ENCODE data around the gene PPFIA3. TPM values are rescaled to one million over a fixed set of nuclear protein-coding genes. Genes with fewer than 3 reads are reported as not detected.
"Not testable (repeated sequence)": the region's sequence is repeated elsewhere in the genome, so short reads cannot be mapped to it uniquely, and the experiment has no call there.

PPFIA3 gene
- total and polyA plus RNA-seq, 4 experiments from 2014 or later: 0.27 to 4.5 (median 2.3) TPM

DNA sequence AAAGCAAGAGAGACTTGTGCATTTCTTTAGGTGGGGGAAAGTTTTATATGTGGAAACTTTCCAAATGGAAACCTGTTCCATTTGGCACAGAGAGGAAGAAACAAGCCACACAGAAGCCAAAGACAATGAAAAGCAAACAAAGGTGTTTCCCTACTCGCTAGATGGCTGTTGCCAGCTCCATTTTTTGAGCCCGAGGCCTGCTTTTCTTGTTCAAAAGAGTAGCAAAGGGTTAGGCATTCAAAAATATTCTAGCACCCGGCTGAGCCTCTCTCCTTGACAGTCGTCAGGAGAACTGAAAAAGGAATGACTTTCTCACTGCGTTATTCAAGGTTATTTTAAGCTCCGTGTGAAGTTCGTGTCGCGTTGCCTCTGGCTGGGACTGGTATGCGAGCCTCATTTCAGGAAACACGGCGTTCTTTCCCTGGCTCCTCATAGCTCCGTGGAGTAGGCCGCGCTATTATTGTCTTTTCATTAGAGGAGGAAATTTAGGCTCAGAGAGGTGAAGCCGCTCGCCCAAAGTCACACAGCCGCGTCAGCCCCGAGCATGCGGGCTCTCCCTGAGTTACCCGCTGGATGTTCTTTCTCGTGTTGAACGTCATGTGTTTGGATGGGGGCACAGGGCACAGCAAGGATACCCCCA is 45.9 kb downstream of the PPFIA3 start:
- H3K4me1 Mint-ChIP-seq: no peaks in the 10 kb centered on the region

DNA sequence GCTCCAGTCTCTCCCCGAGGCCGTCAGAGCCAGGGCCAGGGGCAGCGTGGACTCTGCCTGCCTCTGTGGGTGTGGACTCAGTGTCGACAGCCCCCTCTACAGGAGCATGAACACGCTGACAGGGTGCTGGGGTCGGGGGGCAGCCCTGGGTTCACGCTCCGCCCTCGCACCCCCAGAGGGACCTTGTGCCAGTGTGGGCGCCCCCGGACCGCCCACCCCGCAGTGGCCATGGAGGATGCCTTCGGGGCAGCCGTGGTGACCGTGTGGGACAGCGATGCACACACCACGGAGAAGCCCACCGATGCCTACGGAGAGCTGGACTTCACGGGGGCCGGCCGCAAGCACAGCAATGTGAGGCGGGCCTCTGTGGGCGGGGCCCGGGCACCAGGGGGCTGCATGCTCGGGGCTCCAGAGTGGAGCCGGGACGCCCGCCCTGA is 46.5 kb downstream of the PPFIA3 start:
- ChIA-PET CTCF (ENCODE audit: partially characterized antibody) (no interaction called here), POLR2A (ENCODE audit: partially characterized antibody) (no interaction called here)
- Histone ChIP-seq H3K4me3 (ENCODE audit: low read length in 2 of 2) (no peak overlapping the region), H3K27ac (ENCODE audit: low read depth, low read length) (no peak overlapping the region), H3K9me3 (ENCODE audit: control insufficient read depth in 1 of 2, low read length in 2 of 2) (no peaks in the 10 kb centered on the region), H3K36me3 (ENCODE audit: insufficient read depth, low read length) (no peaks in the 10 kb centered on the region), H3K4me1 (ENCODE audit: insufficient read depth, low read length) (no peaks in the 10 kb centered on the region), H3K27me3 (ENCODE audit: insufficient read depth, low read length) (no peaks in the 10 kb centered on the region)
- Mint-ChIP-seq H3K4me1 (no peaks in the 10 kb centered on the region), H3K4me3 (no peak overlapping the region), H3K36me3 (no peaks in the 10 kb centered on the region), H3K27me3 (peaks cover 11 to 15% of the 10 kb centered on the region in 2 donors), H3K9me3 (peaks cover 0 to 2% (median 0%) of the 10 kb centered on the region in 8 donors), H3K27ac (no peak overlapping the region)
- intact Hi-C loops (cut with micrococcal nuclease): no loop called here
- no peak for DNase-seq

More for the DNA sequence above, 45.9 kb downstream of the PPFIA3 start:
- Histone ChIP-seq H3K9me3 (ENCODE audit: control insufficient read depth in 1 of 2, low read length in 2 of 2) (no peaks in the 10 kb centered on the region), H3K4me1 (ENCODE audit: insufficient read depth, low read length) (no peaks in the 10 kb centered on the region), H3K36me3 (ENCODE audit: insufficient read depth, low read length) (no peaks in the 10 kb centered on the region), H3K27me3 (ENCODE audit: insufficient read depth, low read length) (no peaks in the 10 kb centered on the region), H3K27ac (ENCODE audit: low read depth, low read length) (no peak overlapping the region), H3K4me3 (ENCODE audit: low read length in 2 of 2) (no peak overlapping the region)
- no peak overlapping the region for H3K4me3 Mint-ChIP-seq
- POLR2A ChIA-PET (ENCODE audit: partially characterized antibody): interaction anchor here (0.5 kb wide), 1 partner anchor 310 kb away, joined by 4 read pairs; no protein-coding TSS in a partner anchor
- DNase-seq: no peak
- intact Hi-C loops (cut with micrococcal nuclease): no loop called here
- peaks cover 13 to 19% of the 10 kb centered on the region in 2 donors for H3K27me3 Mint-ChIP-seq
- no peak overlapping the region for H3K27ac Mint-ChIP-seq
- no peaks in the 10 kb centered on the region for H3K9me3 Mint-ChIP-seq
- CTCF ChIA-PET (ENCODE audit: partially characterized antibody): no interaction called here
- H3K36me3 Mint-ChIP-seq: no peaks in the 10 kb centered on the region

DNA sequence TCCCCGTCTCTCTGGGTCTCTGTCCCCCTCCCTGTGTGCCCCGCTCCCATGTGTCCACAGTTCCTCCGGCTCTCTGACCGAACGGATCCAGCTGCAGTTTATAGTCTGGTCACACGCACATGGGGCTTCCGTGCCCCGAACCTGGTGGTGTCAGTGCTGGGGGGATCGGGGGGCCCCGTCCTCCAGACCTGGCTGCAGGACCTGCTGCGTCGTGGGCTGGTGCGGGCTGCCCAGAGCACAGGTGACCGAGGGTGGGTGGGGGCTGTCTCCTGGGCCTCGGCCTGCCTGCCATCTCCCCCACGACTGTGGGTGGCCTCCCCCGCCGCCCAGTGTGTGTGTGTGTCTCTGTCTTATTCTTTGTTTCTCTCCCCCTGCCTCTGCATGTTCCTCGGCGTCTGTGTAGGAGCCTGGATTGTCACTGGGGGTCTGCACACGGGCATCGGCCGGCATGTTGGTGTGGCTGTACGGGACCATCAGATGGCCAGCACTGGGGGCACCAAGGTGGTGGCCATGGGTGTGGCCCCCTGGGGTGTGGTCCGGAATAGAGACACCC is 48.6 kb downstream of the PPFIA3 start:
- H3K4me3 Mint-ChIP-seq: peak overlapping the region in 1 of 8 donors; percentile 26
- H3K36me3 Mint-ChIP-seq: no peaks in the 10 kb centered on the region
- H3K27ac Mint-ChIP-seq: no peak overlapping the region
- no peaks in the 10 kb centered on the region for H3K27me3 ChIP-seq (ENCODE audit: insufficient read depth, low read length)
- H3K4me1 Mint-ChIP-seq: no peaks in the 10 kb centered on the region
- no peak overlapping the region for H3K27ac ChIP-seq (ENCODE audit: low read depth, low read length)
- H3K9me3 Mint-ChIP-seq: peaks cover 0 to 2% (median 0%) of the 10 kb centered on the region in 8 donors
- ChIA-PET CTCF (ENCODE audit: partially characterized antibody) (no interaction called here), POLR2A (ENCODE audit: partially characterized antibody) (no interaction called here)
- no peak for DNase-seq
- H3K9me3 ChIP-seq (ENCODE audit: control insufficient read depth in 1 of 2, low read length in 2 of 2): no peaks in the 10 kb centered on the region
- H3K27me3 Mint-ChIP-seq: peaks cover 5 to 13% of the 10 kb centered on the region in 2 donors
- H3K4me1 ChIP-seq (ENCODE audit: insufficient read depth, low read length): no peaks in the 10 kb centered on the region
- H3K4me3 ChIP-seq (ENCODE audit: low read length in 2 of 2): no peak overlapping the region
- intact Hi-C loops (cut with micrococcal nuclease): no loop called here
- H3K36me3 ChIP-seq (ENCODE audit: insufficient read depth, low read length): no peaks in the 10 kb centered on the region

DNA sequence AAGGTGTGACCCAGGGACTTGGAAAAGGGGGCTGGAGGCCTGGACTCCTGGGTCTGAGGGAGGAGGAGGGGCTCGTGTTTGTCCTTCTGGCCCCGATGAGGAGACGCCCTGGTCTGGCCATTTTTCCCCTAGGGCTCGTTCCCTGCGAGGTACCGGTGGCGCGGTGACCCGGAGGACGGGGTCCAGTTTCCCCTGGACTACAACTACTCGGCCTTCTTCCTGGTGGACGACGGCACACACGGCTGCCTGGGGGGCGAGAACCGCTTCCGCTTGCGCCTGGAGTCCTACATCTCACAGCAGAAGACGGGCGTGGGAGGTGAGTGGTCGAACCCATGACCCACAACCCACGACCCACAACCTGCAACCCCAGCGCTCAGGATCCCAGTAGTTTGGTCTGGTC is 49.1 kb downstream of the PPFIA3 start:
- Histone ChIP-seq H3K27me3 (ENCODE audit: insufficient read depth, low read length) (no peaks in the 10 kb centered on the region), H3K9me3 (ENCODE audit: control insufficient read depth in 1 of 2, low read length in 2 of 2) (no peaks in the 10 kb centered on the region), H3K4me1 (ENCODE audit: insufficient read depth, low read length) (no peaks in the 10 kb centered on the region), H3K36me3 (ENCODE audit: insufficient read depth, low read length) (no peaks in the 10 kb centered on the region), H3K4me3 (ENCODE audit: low read length in 2 of 2) (no peak overlapping the region), H3K27ac (ENCODE audit: low read depth, low read length) (no peak overlapping the region)
- Mint-ChIP-seq H3K27me3 (peaks cover 5 to 13% of the 10 kb centered on the region in 2 donors), H3K9me3 (peaks cover 0 to 2% (median 0%) of the 10 kb centered on the region in 8 donors), H3K4me3 (no peak overlapping the region), H3K27ac (no peak overlapping the region), H3K4me1 (no peaks in the 10 kb centered on the region), H3K36me3 (no peaks in the 10 kb centered on the region)
- ChIA-PET POLR2A (ENCODE audit: partially characterized antibody) (no interaction called here), CTCF (ENCODE audit: partially characterized antibody) (no interaction called here)
- no peak for DNase-seq
- intact Hi-C loops (cut with micrococcal nuclease): no loop called here

- H3K36me3 ChIP-seq (ENCODE audit: insufficient read depth, low read length): no peaks in the 10 kb centered on the region
- H3K27ac ChIP-seq (ENCODE audit: low read depth, low read length): no peak overlapping the region
- intact Hi-C loops (cut with micrococcal nuclease): no loop called here
- H3K4me1 ChIP-seq (ENCODE audit: insufficient read depth, low read length): no peaks in the 10 kb centered on the region
- DNase-seq: no peak
- H3K27ac Mint-ChIP-seq: no peak overlapping the region
- no peaks in the 10 kb centered on the region for H3K36me3 Mint-ChIP-seq
- no peak overlapping the region for H3K4me3 Mint-ChIP-seq
- no peak overlapping the region for H3K4me3 ChIP-seq (ENCODE audit: low read length in 2 of 2)
- H3K4me1 Mint-ChIP-seq: peaks cover 0 to 4% (median 2%) of the 10 kb centered on the region in 4 donors
- no peaks in the 10 kb centered on the region for H3K27me3 ChIP-seq (ENCODE audit: insufficient read depth, low read length)
- peaks cover 0 to 2% (median 0%) of the 10 kb centered on the region in 8 donors for H3K9me3 Mint-ChIP-seq
- ChIA-PET CTCF (ENCODE audit: partially characterized antibody) (no interaction called here), POLR2A (ENCODE audit: partially characterized antibody) (no interaction called here)
- peaks cover 6 to 7% of the 10 kb centered on the region in 2 donors for H3K27me3 Mint-ChIP-seq
- no peaks in the 10 kb centered on the region for H3K9me3 ChIP-seq (ENCODE audit: control insufficient read depth in 1 of 2, low read length in 2 of 2)
These were observed 53.9 kb downstream of the PPFIA3 start for GRCh38 chr19:49173198-49173597.

- POLR2A ChIA-PET (ENCODE audit: partially characterized antibody): no interaction called here
- peaks cover 3% of the 10 kb centered on the region in 2 donors for H3K36me3 Mint-ChIP-seq
- intact Hi-C loops (cut with micrococcal nuclease): no loop called here
- DNase-seq: no peak
- Histone ChIP-seq H3K27ac (ENCODE audit: low read depth, low read length) (no peak overlapping the region), H3K9me3 (ENCODE audit: control insufficient read depth in 1 of 2, low read length in 2 of 2) (no peaks in the 10 kb centered on the region), H3K36me3 (ENCODE audit: insufficient read depth, low read length) (no peaks in the 10 kb centered on the region), H3K4me3 (ENCODE audit: low read length in 2 of 2) (no peak overlapping the region), H3K27me3 (ENCODE audit: insufficient read depth, low read length) (no peaks in the 10 kb centered on the region), H3K4me1 (ENCODE audit: insufficient read depth, low read length) (no peaks in the 10 kb centered on the region)
- H3K4me1 Mint-ChIP-seq: peaks cover 0 to 7% (median 3%) of the 10 kb centered on the region in 4 donors
- CTCF ChIA-PET (ENCODE audit: partially characterized antibody): no interaction called here
- peaks cover 1 to 5% of the 10 kb centered on the region in 2 donors for H3K27me3 Mint-ChIP-seq
- H3K9me3 Mint-ChIP-seq: peaks cover 0 to 22% (median 11%) of the 10 kb centered on the region in 8 donors
- H3K4me3 Mint-ChIP-seq: no peak overlapping the region
- H3K27ac Mint-ChIP-seq: no peak overlapping the region
These were observed 61.3 kb downstream of the PPFIA3 start for GRCh38 chr19:49180659-49181058.

DNA sequence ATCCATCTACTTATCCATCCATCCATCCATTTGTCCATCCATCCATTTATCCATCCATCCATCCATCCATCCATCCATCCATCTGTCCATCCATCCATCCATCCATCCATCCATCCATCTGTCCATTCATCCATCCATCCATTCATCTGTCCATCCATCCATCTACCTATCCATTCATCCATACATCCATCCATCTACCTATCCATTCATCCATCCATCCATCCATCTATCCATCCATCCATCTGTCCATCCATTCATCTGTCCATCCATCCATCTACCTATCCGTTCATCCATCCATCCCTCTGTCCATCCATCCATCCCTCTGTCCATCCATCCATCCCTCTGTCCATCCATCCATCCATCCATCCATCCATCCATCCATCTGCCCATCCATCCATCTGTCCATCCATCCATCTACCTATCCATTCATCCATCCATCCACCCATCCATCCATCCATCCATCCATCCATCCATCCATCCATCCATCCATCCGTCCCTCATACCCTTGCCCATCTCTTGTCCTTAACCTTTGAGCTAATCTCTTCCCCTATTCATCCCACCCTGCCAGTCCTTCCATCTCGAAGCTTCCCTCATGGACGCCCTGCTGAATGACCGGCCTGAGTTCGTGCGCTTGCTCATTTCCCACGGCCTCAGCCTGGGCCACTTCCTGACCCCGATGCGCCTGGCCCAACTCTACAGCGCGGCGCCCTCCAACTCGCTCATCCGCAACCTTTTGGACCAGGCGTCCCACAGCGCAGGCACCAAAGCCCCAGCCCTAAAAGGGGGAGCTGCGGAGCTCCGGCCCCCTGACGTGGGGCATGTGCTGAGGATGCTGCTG is 62.9 kb downstream of the PPFIA3 start:
- H3K36me3 Mint-ChIP-seq; H3K9me3 ChIP-seq (ENCODE audit: control insufficient read depth in 1 of 2, low read length in 2 of 2); H3K4me3 Mint-ChIP-seq; H3K4me1 ChIP-seq (ENCODE audit: insufficient read depth, low read length); intact Hi-C loops (cut with micrococcal nuclease); H3K27ac Mint-ChIP-seq; DNase-seq; H3K36me3 ChIP-seq (ENCODE audit: insufficient read depth, low read length); H3K27ac ChIP-seq (ENCODE audit: low read depth, low read length); H3K4me1 Mint-ChIP-seq; H3K4me3 ChIP-seq (ENCODE audit: low read length in 2 of 2); POLR2A ChIA-PET (ENCODE audit: partially characterized antibody); H3K27me3 Mint-ChIP-seq; H3K27me3 ChIP-seq (ENCODE audit: insufficient read depth, low read length): not testable (repeated sequence)
- peaks cover 0 to 29% (median 11%) of the 10 kb centered on the region in 8 donors for H3K9me3 Mint-ChIP-seq
- CTCF ChIA-PET (ENCODE audit: partially characterized antibody): interaction anchor here (0.6 kb wide), 1 partner anchor 15 kb away, joined by 3 read pairs; no protein-coding TSS in a partner anchor

All from CD4-positive, alpha-beta memory T cell (primary cell).